Caco-2 (cell line): ENCODE data around the gene SLC11A1. TPM values are rescaled to one million over a fixed set of nuclear protein-coding genes. Genes with fewer than 3 reads are reported as not detected.

Source experiments
- BruUV-seq: library from RNA; stranded (reverse); fragments of 400-500 nt; replicated peaks from 2 replicates; lab custom pipeline; 2021; lab: Mats Ljungman, UMichigan
- CTCF ChIA-PET: fragments of 300-600 bp; sonication (Branson Sonifier 250); formaldehyde crosslinking; loops from one replicate; lab custom pipeline; 2022; ENCODE audit warnings: antibody characterized with exemption; lab: Charles Lee
- POLR2A ChIA-PET: fragments of 300-600 bp; sonication (Branson Sonifier 250); formaldehyde crosslinking; loops from one replicate; lab custom pipeline; 2022; ENCODE audit warnings: antibody characterized with exemption; lab: Charles Lee
- DNase-seq, 2 experiments: peaks; one replicate each; pipeline versions ENCODE4 v3.0.0 to v3.0.0-alpha.2; 2020 to 2022
- H3K27me3 ChIP-seq: replicated peaks from 2 replicates; pipeline ENCODE4 v1.6.0; 2011; ENCODE audit warnings: low read length; ENCODE audit not compliant: control insufficient read depth, insufficient read depth
- H3K36me3 ChIP-seq: 2 replicates; pipeline ENCODE4 v1.5.1; 2011; ENCODE audit warnings: low read length; ENCODE audit not compliant: control insufficient read depth, insufficient read depth
- H3K4me1 ChIP-seq: fragments of 250-450 bp; sonication (Bioruptor Pico); 2 replicates; pipeline ENCODE4 v1.5.1; 2020; ENCODE audit warnings: mild to moderate bottlenecking
- H3K4me3 ChIP-seq: 2 replicates; pipeline ENCODE4 v1.5.1; 2011; ENCODE audit warnings: low read depth, mild to moderate bottlenecking, control low read depth, low read length
- H3K9me3 ChIP-seq: fragments of 250-450 bp; sonication (Bioruptor Pico); 2 replicates; pipeline ENCODE4 v1.5.1; 2020; ENCODE audit warnings: mild to moderate bottlenecking, moderate library complexity
- H3K27ac Mint-ChIP-seq: one replicate; pipeline ENCODE4 v1.8.0; 2022; ENCODE audit warnings: mixed read lengths; ENCODE audit not compliant: unreplicated experiment
- H3K27me3 Mint-ChIP-seq: one replicate; pipeline ENCODE4 v1.8.0; 2022; ENCODE audit warnings: mixed read lengths; ENCODE audit not compliant: insufficient read depth, unreplicated experiment
- H3K36me3 Mint-ChIP-seq: one replicate; pipeline ENCODE4 v1.8.0; 2022; ENCODE audit warnings: mild to moderate bottlenecking, mixed read lengths; ENCODE audit not compliant: insufficient read depth, unreplicated experiment
- H3K4me1 Mint-ChIP-seq: one replicate; pipeline ENCODE4 v1.8.0; 2022; ENCODE audit warnings: low read depth, mixed read lengths; ENCODE audit not compliant: unreplicated experiment
- H3K4me3 Mint-ChIP-seq: one replicate; pipeline ENCODE4 v1.8.0; 2022; ENCODE audit warnings: mild to moderate bottlenecking, moderate library complexity, mixed read lengths; ENCODE audit not compliant: unreplicated experiment
- H3K9me3 Mint-ChIP-seq: one replicate; pipeline ENCODE4 v1.8.0; 2022; ENCODE audit warnings: mixed read lengths; ENCODE audit not compliant: unreplicated experiment
- intact Hi-C: fragments of 100-400 bp; cut with micrococcal nuclease; formaldehyde crosslinking; loops from one replicate; pipeline ENCODE4 v1.10.0; 2022; ENCODE audit not compliant: unreplicated experiment
- total RNA-seq: library from RNA; stranded (reverse); gene quantifications from 2 replicates; pipeline ENCODE4 v1.2.3, GENCODE V29; 2022
- TF ChIP-seq, protein P1 (sequence below), 2 experiments: fragments of 200-600 bp in 1 of 2; IDR thresholded peaks; 1 replicate in 1 of 2; 2 replicates in 1 of 2; pipeline versions ENCODE4 v1.5.1 to v1.8.0; 2011 to 2022; ENCODE audit warnings: antibody characterized with exemption in 1 of 2, control low read depth in 1 of 2, inconsistent platforms in 1 of 2, low read depth in 1 of 2, low read length in 1 of 2, mild to moderate bottlenecking in 1 of 2, moderate library complexity in 1 of 2; ENCODE audit not compliant: insufficient read depth in 1 of 2, severe bottlenecking in 1 of 2, unreplicated experiment in 1 of 2

The SLC11A1 gene
- total RNA-seq, 1 experiment from 2014 or later: 0.32 TPM

DNA sequence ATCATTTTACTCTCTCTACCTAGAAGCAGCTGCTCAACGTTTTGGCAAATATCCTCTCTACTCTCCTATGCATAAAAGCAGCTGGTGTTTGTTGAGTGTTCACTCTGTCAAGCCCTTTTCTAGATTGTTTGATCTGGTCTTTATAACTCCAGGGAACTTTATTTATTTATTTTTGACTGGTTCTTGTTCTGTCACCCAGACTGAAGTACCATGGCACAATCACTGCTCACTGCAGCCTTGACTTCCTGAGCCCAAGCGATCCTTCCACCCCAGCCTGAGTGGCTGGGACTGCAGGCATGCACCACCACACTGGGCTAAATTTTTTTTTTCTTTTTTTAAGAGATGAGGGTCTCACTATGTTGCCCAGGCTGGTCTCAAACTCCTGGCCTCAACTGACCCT lies 12.7 kb upstream of the SLC11A1 start:
- no TSS peak for BruUV-seq
- Mint-ChIP-seq H3K9me3 (no peaks in the 10 kb centered on the region), H3K27ac (no peak overlapping the region), H3K4me3 (no peak overlapping the region), H3K4me1 (peaks cover 5% of the 10 kb centered on the region), H3K27me3 (no peaks in the 10 kb centered on the region), H3K36me3 (no peaks in the 10 kb centered on the region)
- ChIA-PET CTCF (interaction anchor here (1.0 kb wide), 1 partner anchor 76 kb away, joined by 5 read pairs; no protein-coding TSS in a partner anchor), POLR2A (no interaction called here)
- TF ChIP-seq, protein P1, sequence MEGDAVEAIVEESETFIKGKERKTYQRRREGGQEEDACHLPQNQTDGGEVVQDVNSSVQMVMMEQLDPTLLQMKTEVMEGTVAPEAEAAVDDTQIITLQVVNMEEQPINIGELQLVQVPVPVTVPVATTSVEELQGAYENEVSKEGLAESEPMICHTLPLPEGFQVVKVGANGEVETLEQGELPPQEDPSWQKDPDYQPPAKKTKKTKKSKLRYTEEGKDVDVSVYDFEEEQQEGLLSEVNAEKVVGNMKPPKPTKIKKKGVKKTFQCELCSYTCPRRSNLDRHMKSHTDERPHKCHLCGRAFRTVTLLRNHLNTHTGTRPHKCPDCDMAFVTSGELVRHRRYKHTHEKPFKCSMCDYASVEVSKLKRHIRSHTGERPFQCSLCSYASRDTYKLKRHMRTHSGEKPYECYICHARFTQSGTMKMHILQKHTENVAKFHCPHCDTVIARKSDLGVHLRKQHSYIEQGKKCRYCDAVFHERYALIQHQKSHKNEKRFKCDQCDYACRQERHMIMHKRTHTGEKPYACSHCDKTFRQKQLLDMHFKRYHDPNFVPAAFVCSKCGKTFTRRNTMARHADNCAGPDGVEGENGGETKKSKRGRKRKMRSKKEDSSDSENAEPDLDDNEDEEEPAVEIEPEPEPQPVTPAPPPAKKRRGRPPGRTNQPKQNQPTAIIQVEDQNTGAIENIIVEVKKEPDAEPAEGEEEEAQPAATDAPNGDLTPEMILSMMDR (IDR thresholded peaks at IDR 0.05; ENCODE audit: insufficient read depth in 1 of 2, low read depth in 1 of 2, low read length in 1 of 2, severe bottlenecking in 1 of 2, unreplicated experiment in 1 of 2): no peak
- DNase-seq: no peak
- Histone ChIP-seq H3K36me3 (no peaks in the 10 kb centered on the region), H3K9me3 (no peaks in the 10 kb centered on the region), H3K27me3 (no peaks in the 10 kb centered on the region), H3K4me1 (0 out of 2 replicates have a peak, but pooled peaks cover 5% of the 10 kb centered on the region), H3K4me3 (no peak overlapping the region)
- intact Hi-C loops: no loop called here

DNA sequence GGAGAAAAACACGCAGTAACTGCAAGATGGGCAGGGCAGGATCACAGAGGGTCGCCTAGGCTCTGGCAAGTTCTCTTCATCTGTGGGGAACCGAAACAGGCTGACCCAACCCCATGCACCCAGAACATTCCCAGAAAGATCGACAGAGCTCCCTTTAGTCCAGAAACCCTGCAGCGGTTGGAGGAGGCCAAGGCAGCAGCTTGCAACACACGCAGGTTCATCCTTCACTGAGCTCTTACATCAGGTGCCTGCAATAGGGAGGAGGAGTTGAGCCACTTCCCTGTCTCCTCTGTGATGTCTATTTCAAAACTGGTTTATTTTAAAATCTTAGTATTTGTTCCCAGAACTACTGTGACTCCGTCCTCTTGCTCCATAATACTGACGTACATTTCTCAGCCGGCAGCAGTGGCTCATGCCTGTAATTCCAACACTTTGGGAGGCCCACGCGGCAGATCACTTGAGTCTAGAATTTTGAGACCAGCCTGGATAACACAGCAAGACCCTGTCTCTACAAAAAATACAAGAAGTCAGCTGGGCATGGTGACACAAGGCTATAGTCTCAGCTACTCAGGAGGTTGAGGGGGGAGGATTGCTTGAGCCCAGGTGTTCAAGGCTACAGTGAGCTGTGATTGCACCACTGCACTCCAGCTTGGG lies 11.5 kb upstream of the SLC11A1 start:
- TF ChIP-seq, protein P1 (IDR thresholded peaks at IDR 0.05; ENCODE audit: insufficient read depth in 1 of 2, low read depth in 1 of 2, low read length in 1 of 2, severe bottlenecking in 1 of 2, unreplicated experiment in 1 of 2): no peak
- no TSS peak for BruUV-seq
- no peaks in the 10 kb centered on the region for H3K27me3 Mint-ChIP-seq
- no peak overlapping the region for H3K4me3 Mint-ChIP-seq
- Histone ChIP-seq H3K4me1 (0 out of 2 replicates have a peak, but pooled peaks cover 5% of the 10 kb centered on the region), H3K27me3 (no peaks in the 10 kb centered on the region), H3K4me3 (no peak overlapping the region), H3K36me3 (no peaks in the 10 kb centered on the region), H3K9me3 (no peaks in the 10 kb centered on the region)
- H3K27ac Mint-ChIP-seq: no peak overlapping the region
- no peak for DNase-seq
- ChIA-PET CTCF (no interaction called here), POLR2A (interaction anchor here (0.6 kb wide), 1 partner anchor 30 kb away, joined by 4 read pairs; no protein-coding TSS in a partner anchor)
- no peaks in the 10 kb centered on the region for H3K9me3 Mint-ChIP-seq
- no peaks in the 10 kb centered on the region for H3K36me3 Mint-ChIP-seq
- intact Hi-C loops: no loop called here
- H3K4me1 Mint-ChIP-seq: peaks cover 5% of the 10 kb centered on the region

DNA sequence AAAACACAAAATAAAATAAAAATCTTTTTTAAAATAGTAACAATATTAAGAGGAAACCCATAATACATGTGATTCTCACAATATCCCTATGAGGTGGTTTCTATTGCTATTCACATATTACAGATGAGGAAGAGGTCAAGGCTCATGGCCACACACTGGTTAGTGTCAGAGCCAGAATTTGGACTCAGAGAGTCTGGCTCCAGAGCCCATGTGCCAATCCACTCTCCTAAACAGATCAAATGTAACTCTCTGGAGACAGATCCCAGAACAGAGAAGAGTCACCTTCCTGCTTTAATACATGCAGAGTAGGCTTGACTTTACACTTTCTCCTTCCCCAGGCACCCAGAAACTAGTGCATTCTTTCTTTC lies 10.1 kb upstream of the SLC11A1 start:
- Histone ChIP-seq H3K9me3 (no peaks in the 10 kb centered on the region), H3K36me3 (no peaks in the 10 kb centered on the region), H3K4me3 (no peak overlapping the region), H3K27me3 (no peaks in the 10 kb centered on the region), H3K4me1 (0 out of 2 replicates have a peak, but pooled peaks cover 5% of the 10 kb centered on the region)
- TF ChIP-seq, protein P1 (IDR thresholded peaks at IDR 0.05; ENCODE audit: insufficient read depth in 1 of 2, low read depth in 1 of 2, low read length in 1 of 2, severe bottlenecking in 1 of 2, unreplicated experiment in 1 of 2): no peak
- Mint-ChIP-seq H3K4me3 (no peak overlapping the region), H3K4me1 (peaks cover 4% of the 10 kb centered on the region), H3K36me3 (no peaks in the 10 kb centered on the region), H3K9me3 (no peaks in the 10 kb centered on the region), H3K27ac (no peak overlapping the region), H3K27me3 (no peaks in the 10 kb centered on the region)
- ChIA-PET CTCF (no interaction called here), POLR2A (no interaction called here)
- intact Hi-C loops: no loop called here
- BruUV-seq: no TSS peak
- no peak for DNase-seq
